K562 (cell line): Measurements from ENCODE around the gene MINK1.

Experiments used
- ATF6 ChIP-seq: sonication (generic); formaldehyde crosslinking; IDR thresholded peaks from 2 replicates; pipeline ENCODE4 v1.4.0; 2020; ENCODE audit warnings: mild to moderate bottlenecking, missing genetic modification reagents
- BHLHE40 ChIP-seq: IDR thresholded peaks from 2 replicates; pipeline ENCODE4 v1.6.1; 2011; ENCODE audit warnings: low read length, improper control_type of control experiment
- CEBPZ ChIP-seq: fragments of 150-350 bp; IDR thresholded peaks from 2 replicates; pipeline ENCODE4 v1.6.1; 2014; ENCODE audit warnings: low read depth, mild to moderate bottlenecking, low read length, borderline replicate concordance
- CGGBP1 ChIP-seq: fragments of 250-450 bp; sonication (Bioruptor Pico); IDR thresholded peaks from 2 replicates; pipeline ENCODE4 v1.9.0; 2021; ENCODE audit warnings: mild to moderate bottlenecking
- CTCF ChIP-seq, 3 experiments: IDR thresholded peaks in 2 of 3; conservative IDR thresholded peaks in 1 of 3; 2 replicates each; pipeline ENCODE4 v1.5.1; 2011 to 2012; ENCODE audit warnings: low read length in 3 of 3, mild to moderate bottlenecking in 3 of 3, control low read depth in 2 of 3, improper control_type of control experiment in 1 of 3, inconsistent platforms in 1 of 3, low read depth in 1 of 3, mixed read lengths in 1 of 3, moderate library complexity in 1 of 3; ENCODE audit not compliant: insufficient read depth in 2 of 3
- ETV1 ChIP-seq: fragments of 450-650 bp; conservative IDR thresholded peaks from 2 replicates; pipeline ENCODE4 v1.6.1; 2016; ENCODE audit warnings: missing genetic modification characterization, control low read depth, low read depth, missing compliant biosample characterization
- NCOA2 ChIP-seq, 2 experiments: fragments of 450-650 bp; IDR thresholded peaks; 2 replicates each; pipeline ENCODE4 v1.6.1; 2018; ENCODE audit warnings: mild to moderate bottlenecking in 2 of 2, moderate library complexity in 1 of 2; ENCODE audit not compliant: partially characterized antibody in 2 of 2
- SRF ChIP-seq, 2 experiments: fragments of 250-450, 450-650 bp in 1 of 2; sonication (Bioruptor Pico) in 1 of 2; sonication (generic) in 1 of 2; formaldehyde crosslinking; IDR thresholded peaks; 2 replicates each; pipeline versions ENCODE4 v1.5.0 to v1.5.1; 2020 to 2022; ENCODE audit warnings: mild to moderate bottlenecking in 1 of 2, missing genetic modification reagents in 1 of 2
- TCF7L2 ChIP-seq: fragments of 150-350 bp; IDR thresholded peaks from 2 replicates; pipeline ENCODE4 v1.6.1; 2016; ENCODE audit warnings: low read depth, mild to moderate bottlenecking, low read length, moderate library complexity

GRCh38 chr17:4811471-4811870, 21.7 kb upstream of the MINK1 start:
- TF ChIP-seq CTCF (IDR thresholded peaks at IDR 0.05 in 2 of 3, conservative IDR thresholded peaks at IDR 0.05 in 1 of 3; ENCODE audit: insufficient read depth in 2 of 3, low read depth in 1 of 3, low read length in 3 of 3): no peak
- TF ChIP-seq CGGBP1 (CRISPR knock-in tag): no peak
- no peak for TF ChIP-seq BHLHE40
- TF ChIP-seq SRF (CRISPR knock-in tag; IDR thresholded peaks at IDR 0.05): no peak
- no peak for TF ChIP-seq ATF6 (CRISPR knock-in tag)
- TF ChIP-seq NCOA2 (IDR thresholded peaks at IDR 0.05; ENCODE audit: partially characterized antibody in 2 of 2): no peak
- no peak for TF ChIP-seq ETV1 (tag)
- TF ChIP-seq CEBPZ: no peak
- no peak for TF ChIP-seq TCF7L2
